Measurements from ENCODE around the gene CHL1.

Gene CHL1, protein sequence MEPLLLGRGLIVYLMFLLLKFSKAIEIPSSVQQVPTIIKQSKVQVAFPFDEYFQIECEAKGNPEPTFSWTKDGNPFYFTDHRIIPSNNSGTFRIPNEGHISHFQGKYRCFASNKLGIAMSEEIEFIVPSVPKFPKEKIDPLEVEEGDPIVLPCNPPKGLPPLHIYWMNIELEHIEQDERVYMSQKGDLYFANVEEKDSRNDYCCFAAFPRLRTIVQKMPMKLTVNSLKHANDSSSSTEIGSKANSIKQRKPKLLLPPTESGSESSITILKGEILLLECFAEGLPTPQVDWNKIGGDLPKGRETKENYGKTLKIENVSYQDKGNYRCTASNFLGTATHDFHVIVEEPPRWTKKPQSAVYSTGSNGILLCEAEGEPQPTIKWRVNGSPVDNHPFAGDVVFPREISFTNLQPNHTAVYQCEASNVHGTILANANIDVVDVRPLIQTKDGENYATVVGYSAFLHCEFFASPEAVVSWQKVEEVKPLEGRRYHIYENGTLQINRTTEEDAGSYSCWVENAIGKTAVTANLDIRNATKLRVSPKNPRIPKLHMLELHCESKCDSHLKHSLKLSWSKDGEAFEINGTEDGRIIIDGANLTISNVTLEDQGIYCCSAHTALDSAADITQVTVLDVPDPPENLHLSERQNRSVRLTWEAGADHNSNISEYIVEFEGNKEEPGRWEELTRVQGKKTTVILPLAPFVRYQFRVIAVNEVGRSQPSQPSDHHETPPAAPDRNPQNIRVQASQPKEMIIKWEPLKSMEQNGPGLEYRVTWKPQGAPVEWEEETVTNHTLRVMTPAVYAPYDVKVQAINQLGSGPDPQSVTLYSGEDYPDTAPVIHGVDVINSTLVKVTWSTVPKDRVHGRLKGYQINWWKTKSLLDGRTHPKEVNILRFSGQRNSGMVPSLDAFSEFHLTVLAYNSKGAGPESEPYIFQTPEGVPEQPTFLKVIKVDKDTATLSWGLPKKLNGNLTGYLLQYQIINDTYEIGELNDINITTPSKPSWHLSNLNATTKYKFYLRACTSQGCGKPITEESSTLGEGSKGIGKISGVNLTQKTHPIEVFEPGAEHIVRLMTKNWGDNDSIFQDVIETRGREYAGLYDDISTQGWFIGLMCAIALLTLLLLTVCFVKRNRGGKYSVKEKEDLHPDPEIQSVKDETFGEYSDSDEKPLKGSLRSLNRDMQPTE (N-terminal part only)

GRCh38 chr3:196311-197148 lies at the start of gene CHL1:
Gene CHL1 (plus strand): TSS chr3:196763. CDS start chr3:319777, 123,014 bp downstream.
- DNase-seq = no peak

GRCh38 chr3:151614-152189 lies 44.9 kb upstream of the CHL1 start:
- no peak for DNase-seq

DNA sequence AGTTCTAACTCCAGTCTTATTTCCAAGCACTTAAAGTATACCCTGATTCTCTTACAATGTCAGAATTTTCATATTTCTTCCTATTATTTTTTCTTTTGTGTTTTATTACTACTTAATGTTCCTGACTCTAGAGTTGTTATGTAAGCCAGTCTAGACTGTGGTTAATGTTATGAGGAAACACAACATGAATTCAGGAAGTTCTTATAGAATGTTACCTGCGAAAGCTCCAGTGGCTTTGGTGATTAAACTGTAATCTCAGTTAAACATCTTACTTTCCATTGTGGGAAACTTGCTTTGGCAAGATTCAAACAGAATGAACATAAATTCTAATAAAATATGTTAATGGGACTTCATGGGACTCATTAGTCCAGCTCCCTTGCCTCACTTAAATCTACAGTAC lies 36.6 kb upstream of the CHL1 start:
- DNase-seq = no peak

GRCh38 chr3:166071-166470 lies 30.5 kb upstream of the CHL1 start:
- peak; percentile 25 for DNase-seq

GRCh38 chr3:166799-167198 lies 29.8 kb upstream of the CHL1 start:
- DNase-seq = no peak

GRCh38 chr3:173886-174285 lies 22.7 kb upstream of the CHL1 start:
- DNase-seq = no peak

DNA sequence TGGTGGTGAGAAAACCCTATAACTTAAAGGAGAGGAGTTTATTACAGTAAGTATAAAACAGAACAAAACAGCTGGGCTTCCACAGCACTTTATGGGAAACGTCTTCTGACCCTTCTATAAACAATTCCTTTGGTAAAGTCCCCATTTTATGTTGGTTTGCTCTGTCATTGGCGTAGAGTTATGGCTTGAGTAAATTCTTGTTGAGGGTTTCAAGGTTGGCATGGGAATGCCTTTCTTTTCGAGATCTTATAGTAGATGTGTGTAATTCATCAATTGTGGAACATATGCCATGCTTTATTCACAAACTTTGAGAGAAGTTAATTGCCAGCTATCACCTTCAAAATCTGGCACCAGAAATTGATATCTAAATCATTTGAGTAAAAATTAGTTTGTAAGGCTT lies 11.6 kb upstream of the CHL1 start:
- DNase-seq = no peak

DNA sequence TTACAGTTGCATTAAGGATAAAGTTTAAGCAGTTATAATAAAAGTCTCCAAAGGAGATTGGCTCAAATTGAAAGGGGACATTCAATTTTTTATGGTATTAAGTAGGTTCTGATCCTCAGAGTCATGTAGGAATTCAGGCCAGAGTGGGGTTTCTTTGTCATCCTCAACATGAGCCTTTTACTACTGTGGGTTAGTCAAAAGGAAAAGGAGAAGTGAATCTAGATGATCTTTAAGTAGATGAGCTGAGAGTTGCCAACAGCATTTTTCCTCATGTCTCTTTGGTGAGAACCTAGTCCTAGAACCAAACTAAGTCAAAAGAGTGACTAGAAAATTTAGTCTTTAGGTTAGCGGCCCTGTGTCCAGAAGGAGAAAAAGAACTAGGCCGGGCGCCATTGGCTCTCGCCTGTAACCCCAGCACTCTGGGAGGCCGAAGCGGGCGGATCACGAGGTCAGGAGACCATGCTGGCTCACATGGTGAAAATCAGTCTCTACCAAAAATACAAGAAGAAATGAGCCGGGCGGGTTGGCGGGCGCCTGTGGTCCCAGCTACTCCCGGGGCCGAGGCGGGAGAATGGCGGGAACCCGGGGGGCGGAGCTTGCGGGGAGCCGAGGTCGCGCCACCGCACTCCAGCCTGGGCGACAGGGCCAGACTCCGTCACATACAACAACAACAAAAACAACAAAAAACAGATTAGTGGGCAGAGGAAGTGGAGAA lies 4.2 kb upstream of the CHL1 start:
- no peak for DNase-seq

GRCh38 chr3:194001-194400 lies 2.6 kb upstream of the CHL1 start:
- no peak for DNase-seq

DNA sequence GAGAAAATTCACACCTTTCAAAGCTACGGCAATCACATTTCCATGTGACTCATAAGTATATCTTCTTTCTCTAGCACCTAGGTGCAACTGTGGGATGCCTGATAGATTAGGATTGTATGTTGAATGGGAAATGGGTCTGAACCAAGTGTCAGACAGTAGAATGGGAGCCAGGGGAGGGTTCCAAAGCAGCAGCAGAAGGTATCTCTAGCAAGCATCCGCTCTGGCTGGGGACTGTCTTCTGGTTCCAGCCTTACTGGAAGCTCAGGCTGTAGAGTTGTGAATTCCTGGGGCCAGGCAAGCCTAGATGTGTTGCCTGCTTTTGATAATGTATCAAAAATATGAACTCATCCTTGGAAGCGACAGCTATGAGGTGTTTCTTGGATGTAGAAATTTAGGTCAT lies 2.1 kb upstream of the CHL1 start:
- DNase-seq = no peak

- no peak for DNase-seq
Observed at GRCh38 chr3:195666-196065, 897 bp upstream of the CHL1 start.

DNA sequence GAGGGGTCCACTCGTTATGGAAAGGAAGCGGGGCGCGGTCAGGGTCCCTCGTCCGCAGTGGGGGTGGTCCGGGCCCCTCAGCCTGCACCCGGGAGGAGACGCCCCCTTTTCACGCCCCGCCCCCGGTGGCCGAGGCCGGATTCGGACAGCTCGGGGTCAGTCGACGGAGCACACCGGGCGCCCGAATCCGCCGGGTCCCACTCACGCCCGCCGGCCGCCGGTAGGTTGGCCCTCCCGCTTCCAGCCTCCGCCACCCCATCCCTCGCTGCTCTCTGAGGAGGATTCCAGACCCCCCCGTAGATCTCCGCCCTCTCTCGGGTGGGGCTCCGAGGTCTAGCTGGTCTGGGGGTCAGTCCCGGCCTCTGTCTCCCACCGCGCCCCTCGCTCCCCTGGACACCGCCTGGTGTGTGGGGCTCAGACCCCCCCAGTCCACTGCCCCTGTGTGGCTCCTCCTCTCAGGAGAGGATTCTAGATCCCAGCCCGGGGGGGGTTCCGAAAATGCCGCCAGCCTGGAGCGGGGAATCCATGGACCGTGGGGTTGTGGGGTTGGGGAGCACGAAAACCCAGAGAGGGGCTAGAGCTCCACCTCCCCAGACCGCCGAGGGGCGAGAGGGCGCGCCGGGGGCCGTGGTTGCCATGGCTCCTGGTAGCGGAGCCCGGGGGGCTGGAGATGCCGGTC lies 725 bp downstream of the CHL1 start:
- DNase-seq = no peak

DNA sequence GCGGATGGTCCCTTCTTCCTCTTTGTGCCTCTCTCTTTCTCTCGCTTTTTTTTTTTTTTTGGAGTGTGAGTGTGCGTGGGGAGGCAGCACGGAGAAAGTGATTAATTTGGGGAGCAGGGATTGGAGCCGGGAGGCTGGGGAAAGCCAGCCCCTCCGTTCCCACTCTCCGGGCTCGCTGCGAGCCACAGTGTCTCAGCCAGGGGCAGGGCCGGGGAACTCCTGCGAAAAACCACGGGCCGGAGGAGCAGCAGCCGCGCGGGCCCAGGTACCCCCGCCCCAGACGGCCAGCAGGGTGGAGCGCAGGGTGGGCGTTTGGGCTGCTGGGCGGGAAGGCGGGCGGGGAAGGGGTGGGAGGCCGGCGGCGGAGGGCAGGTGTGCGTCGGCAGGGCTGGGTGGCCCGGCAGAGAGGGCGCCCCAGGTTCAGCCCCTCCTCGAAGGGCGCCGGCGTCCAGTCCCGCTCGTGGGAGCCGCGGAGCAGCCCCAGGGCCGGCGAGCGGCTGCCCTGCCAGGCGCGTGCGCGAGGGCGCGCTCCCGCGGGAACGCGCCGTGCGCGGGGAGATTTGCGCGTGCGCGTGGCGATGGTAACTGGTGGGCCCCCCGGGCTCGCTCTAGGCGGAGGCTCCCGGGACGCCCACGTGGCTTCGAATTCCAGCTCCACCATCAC lies 1.4 kb downstream of the CHL1 start:
- DNase-seq = peak; percentile 15

- no peak for DNase-seq
Observed at GRCh38 chr3:199835-200234, 3.3 kb downstream of the CHL1 start.

DNA sequence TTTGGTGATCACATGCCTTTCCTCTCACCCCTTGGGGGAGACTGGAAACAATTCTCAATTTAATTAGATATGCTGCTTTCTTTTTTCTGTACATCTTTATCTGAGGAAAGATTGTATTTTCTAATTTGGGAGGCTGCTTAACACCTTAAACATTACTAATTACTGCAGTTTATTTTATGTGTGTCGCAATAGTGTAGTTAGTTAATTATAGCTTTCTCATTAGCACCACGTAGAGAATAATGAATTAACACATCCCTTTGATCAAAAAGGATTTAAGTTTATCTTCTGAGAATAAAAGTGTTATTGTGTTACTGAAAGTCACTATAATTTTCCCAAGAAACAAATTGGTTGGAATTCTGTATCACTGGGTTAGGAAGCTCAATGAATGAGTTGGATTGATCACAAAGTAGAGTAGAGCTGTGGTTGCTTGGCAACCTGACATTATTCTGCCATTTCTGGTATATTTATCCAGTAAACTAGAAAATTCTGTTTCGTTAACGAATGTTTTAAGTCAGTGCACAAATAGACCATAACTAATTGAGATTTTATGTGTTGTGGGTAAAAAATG lies 4.3 kb downstream of the CHL1 start:
- DNase-seq = no peak

DNA sequence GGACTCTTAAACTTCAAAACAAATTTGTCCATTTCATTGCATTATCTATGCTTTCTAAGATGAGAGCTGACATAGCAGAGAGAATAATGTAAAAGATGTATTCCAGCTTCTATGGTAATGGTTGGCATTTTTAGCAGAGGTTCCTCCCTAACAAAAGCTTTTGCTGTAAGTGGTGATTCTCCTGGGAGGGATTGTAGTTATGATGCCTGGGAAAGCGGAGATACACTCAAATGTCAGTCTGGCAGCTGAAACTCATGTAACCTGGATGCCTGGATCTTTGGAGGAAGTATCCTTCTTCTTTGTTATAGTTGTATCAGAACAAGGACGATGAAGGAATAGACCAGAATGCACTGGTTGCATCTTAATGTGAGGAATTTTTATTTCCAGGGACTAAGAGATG lies 7.5 kb downstream of the CHL1 start:
- DNase-seq = no peak

DNA sequence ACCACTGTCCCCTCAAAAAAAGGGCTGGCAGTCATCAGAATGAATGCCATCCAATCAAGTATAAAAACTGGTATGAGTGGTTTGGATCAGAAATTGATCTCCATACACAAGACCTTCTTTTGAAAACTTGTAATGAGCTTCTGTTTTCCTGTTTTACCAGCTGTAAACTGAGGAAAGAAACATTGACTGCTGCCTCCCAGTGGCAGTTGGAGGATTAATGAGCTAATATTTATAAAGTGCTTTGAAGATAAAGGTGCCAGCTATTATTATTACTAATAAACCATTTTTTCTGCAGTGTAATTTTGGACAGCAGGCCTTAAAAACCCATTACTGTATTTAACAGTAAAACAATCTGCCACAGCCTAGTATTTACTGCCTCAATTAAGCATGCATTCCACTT lies 11.4 kb downstream of the CHL1 start:
- no peak for DNase-seq

DNA sequence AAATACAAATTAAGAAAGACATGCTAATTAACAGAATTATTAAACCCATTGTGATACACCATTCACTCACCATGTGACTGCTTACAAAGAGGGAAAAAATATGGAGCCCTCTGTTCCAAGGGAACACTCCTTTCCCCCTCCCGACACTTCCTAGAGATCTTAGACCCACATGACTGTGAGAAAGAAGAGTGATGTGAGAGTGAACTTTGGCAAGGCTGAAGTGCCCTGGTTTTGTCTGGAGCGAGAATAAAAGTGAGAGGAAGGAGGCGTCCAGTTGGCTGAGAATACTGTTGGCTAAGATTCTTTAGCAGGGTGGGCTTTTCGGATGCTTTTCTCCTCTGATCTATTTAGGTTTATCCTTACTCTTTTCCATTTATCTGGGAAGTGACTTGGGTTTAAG lies 14.1 kb downstream of the CHL1 start:
- DNase-seq = no peak

GRCh38 chr3:212432-212831 lies 15.9 kb downstream of the CHL1 start:
- no peak for DNase-seq

Measured in NCI-H1105 treated with DMSO at 0.1 percent for 48 hours (cell line).